ENCODE results near the gene DMPK. TPM values are rescaled to one million over a fixed set of nuclear protein-coding genes. Genes with fewer than 3 reads are reported as not detected.

Gene DMPK
- total RNA-seq, 1 donor from 2014 or later, result 50.1 TPM

DNA sequence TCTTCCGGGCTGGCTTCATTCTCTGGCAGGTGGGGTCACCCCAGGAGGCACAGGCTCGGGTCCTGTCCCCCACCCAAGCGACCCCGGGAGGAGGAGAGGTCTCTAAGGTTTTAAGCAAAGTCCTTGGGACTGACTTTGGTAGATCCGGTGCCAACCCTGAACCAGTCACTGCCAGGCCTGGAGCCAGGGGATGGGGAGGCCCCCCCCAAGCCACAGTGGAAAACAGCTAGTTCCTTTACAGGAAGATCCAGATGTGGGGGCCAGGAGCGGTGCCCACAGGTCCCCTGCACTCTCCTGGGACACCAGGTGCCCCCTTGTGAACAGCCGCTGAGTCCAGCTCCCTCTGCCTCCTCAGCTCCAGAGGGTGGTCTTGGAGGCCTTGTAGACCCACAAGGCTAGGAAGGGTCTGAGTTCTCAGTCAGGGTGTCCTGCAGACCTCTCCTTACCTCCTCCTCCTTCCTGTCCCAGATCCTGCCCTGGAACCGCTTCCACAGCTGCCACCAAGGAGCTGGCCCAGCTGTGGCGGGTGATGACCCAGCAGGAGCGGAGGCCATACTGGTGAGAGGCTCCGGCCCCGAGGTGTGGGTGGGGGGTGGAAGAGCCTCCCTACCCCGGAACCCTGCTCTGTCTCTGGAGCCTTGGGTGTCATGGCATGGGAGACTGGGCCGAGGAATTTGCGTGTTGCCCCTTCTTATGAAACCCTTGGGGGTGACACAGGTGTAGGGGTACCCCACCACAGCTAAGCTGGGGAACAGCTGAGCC, 19.2 kb downstream of the DMPK start:
- no peaks in the 10 kb centered on the region for H3K36me3 ChIP-seq
- no peaks in the 10 kb centered on the region for H3K27me3 ChIP-seq
- intact Hi-C loops (cut with DNase I), result no loop called here
- DNase-seq (no peak), ATAC-seq (no peak)
- no peaks in the 10 kb centered on the region for H3K9me3 ChIP-seq
- H3K4me3 ChIP-seq, result no peak overlapping the region
- no peak overlapping the region for H3K27ac ChIP-seq
- TF ChIP-seq, protein P1, sequence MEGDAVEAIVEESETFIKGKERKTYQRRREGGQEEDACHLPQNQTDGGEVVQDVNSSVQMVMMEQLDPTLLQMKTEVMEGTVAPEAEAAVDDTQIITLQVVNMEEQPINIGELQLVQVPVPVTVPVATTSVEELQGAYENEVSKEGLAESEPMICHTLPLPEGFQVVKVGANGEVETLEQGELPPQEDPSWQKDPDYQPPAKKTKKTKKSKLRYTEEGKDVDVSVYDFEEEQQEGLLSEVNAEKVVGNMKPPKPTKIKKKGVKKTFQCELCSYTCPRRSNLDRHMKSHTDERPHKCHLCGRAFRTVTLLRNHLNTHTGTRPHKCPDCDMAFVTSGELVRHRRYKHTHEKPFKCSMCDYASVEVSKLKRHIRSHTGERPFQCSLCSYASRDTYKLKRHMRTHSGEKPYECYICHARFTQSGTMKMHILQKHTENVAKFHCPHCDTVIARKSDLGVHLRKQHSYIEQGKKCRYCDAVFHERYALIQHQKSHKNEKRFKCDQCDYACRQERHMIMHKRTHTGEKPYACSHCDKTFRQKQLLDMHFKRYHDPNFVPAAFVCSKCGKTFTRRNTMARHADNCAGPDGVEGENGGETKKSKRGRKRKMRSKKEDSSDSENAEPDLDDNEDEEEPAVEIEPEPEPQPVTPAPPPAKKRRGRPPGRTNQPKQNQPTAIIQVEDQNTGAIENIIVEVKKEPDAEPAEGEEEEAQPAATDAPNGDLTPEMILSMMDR (IDR thresholded peaks at IDR 0.05), result no peak
- H3K4me1 ChIP-seq, result peaks cover 23% of the 10 kb centered on the region

DNA sequence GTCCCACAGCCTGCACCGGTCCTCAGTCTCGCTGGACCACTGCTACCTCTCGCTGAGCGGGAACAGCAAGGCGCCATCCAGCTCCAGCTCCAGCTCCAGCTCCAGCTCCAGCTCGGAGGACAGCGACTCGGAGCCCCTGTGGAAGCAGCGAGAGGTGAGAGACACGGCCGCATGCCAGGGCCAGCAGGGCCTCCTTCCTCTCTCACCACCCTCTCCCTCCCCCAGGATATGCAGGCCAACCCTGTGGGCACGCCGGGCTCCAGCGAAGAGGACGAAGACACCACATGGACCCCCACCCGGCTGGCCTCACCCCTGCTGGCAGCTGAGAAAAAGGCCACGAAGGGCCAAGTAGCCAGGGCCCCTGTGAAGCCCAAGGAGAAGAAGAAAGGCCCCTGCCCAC, 20.6 kb downstream of the DMPK start:
- ATAC-seq (no peak), DNase-seq (no peak)
- H3K27me3 ChIP-seq, result no peaks in the 10 kb centered on the region
- H3K4me1 ChIP-seq, result peaks cover 15% of the 10 kb centered on the region
- H3K36me3 ChIP-seq, result no peaks in the 10 kb centered on the region
- TF ChIP-seq, protein P1 (IDR thresholded peaks at IDR 0.05), result no peak
- no peaks in the 10 kb centered on the region for H3K9me3 ChIP-seq
- intact Hi-C loops (cut with DNase I), result no loop called here
- H3K27ac ChIP-seq, result no peak overlapping the region
- H3K4me3 ChIP-seq, result no peak overlapping the region

DNA sequence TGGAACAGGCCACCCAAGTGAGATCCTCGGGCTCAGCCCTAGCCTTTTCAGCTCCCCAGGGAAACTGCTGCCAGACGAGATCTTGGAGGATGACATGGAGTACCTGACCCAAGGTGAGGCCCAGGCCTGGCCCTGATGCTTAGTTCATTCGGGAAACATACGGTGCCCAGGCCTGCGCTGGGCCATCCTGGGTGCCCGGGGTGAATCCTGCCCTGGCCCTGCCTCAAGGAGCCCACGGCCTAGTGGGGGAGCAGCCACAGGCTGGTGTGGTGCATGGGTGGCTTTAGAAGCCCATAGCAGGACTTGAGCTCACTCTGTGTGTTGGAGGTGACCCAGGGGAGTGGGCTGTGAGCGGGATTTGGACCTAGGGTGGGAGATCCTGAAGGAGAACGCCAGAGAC, 23.4 kb downstream of the DMPK start:
- Histone ChIP-seq H3K9me3 (no peaks in the 10 kb centered on the region), H3K4me3 (no peak overlapping the region), H3K27ac (no peak overlapping the region), H3K4me1 (no peaks in the 10 kb centered on the region), H3K36me3 (no peaks in the 10 kb centered on the region), H3K27me3 (no peaks in the 10 kb centered on the region)
- TF ChIP-seq, protein P1 (IDR thresholded peaks at IDR 0.05), result no peak
- ATAC-seq (no peak), DNase-seq (no peak)
- intact Hi-C loops (cut with DNase I), result no loop called here

DNA sequence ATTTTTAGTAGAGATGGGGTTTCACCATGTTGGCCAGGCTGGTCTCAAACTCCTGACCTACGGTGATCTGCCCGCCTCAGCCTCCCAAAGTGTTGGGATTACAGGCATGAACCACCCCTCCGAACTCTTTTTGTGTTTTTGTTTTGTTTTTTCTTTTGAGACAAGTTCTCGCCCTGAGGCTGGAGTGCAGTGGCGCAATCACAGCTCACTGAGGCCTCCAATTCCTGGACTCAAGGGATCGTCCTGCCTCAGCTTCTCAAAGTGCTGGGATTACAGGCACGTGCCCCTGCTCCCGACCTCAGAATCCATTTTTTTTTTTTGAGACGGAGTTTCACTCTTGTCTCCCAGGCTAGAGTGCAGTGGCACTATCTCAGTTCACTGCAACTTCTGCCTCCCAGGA, 24.6 kb downstream of the DMPK start:
- H3K27ac ChIP-seq, result no peak overlapping the region
- H3K4me3 ChIP-seq, result no peak overlapping the region
- no peaks in the 10 kb centered on the region for H3K27me3 ChIP-seq
- DNase-seq, result no peak
- H3K9me3 ChIP-seq, result no peaks in the 10 kb centered on the region
- no peaks in the 10 kb centered on the region for H3K36me3 ChIP-seq
- intact Hi-C loops (cut with DNase I), result no loop called here
- H3K4me1 ChIP-seq, result no peaks in the 10 kb centered on the region
- ATAC-seq, result no peak
- TF ChIP-seq, protein P1 (IDR thresholded peaks at IDR 0.05), result no peak

DNA sequence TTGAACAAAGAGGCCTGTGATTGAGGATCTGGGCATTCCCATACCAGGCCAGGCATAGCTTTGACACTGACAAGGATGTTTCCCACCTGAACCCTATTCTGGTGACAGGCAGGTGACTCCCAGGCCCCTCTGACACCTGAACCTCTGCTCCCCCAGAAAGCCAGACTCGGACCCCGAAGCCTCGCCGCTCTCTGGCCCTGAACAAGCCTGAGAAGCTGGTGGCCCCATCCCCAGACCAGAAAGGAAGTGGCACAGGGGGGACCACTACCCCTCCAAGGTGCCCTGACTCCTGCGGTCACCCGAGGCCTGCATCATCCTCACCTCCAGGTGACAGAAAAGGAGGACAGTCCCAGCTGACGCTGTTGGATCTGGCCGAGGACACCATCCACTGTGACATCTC, 28.0 kb downstream of the DMPK start:
- intact Hi-C loops (cut with DNase I), result no loop called here
- no peak for DNase-seq

More for the DNA sequence above, 28.0 kb downstream of the DMPK start:
- no peaks in the 10 kb centered on the region for H3K9me3 ChIP-seq
- no peak overlapping the region for H3K4me3 ChIP-seq
- no peaks in the 10 kb centered on the region for H3K4me1 ChIP-seq
- H3K36me3 ChIP-seq, result no peaks in the 10 kb centered on the region
- TF ChIP-seq, protein P1 (IDR thresholded peaks at IDR 0.05), result no peak
- H3K27me3 ChIP-seq, result no peaks in the 10 kb centered on the region
- H3K27ac ChIP-seq, result no peak overlapping the region
- ATAC-seq, result no peak

Measured in upper lobe of right lung (tissue), 1 donor.